ENCODE data around the gene RMRP. TPM values are rescaled to one million over a fixed set of nuclear protein-coding genes. Genes with fewer than 3 reads are reported as not detected.
A peak's percentile ranks its signal among the peaks of the same experiment; 100 is the strongest.

RMRP gene
- total RNA-seq, 2 experiments from 2014 or later, result 10,694 to 13,592 TPM

- intact Hi-C loops (cut with micrococcal nuclease), result no loop called here
- peak overlapping the region; percentile 70 for H3K27ac Mint-ChIP-seq
- peaks cover 2% of the 10 kb centered on the region for H3K27me3 Mint-ChIP-seq
- peaks cover 2% of the 10 kb centered on the region for H3K9me3 Mint-ChIP-seq
- no peak for DNase-seq
- peaks cover 41% of the 10 kb centered on the region for H3K36me3 Mint-ChIP-seq
- ChIA-PET CTCF (interaction anchor here (1.2 to 12.1 kb wide), 4 partner anchors 14 to 94 kb away, joined by 3 to 101 read pairs (median 14); partner anchors contain the start of genes CREB3 and TLN1), POLR2A (interaction anchor here (1.2 kb wide), 1 partner anchor 59 kb away, joined by 4 read pairs; no protein-coding TSS in a partner anchor)
- no peak overlapping the region for H3K4me3 Mint-ChIP-seq
- H3K4me1 Mint-ChIP-seq (ENCODE audit: low read depth), result peaks cover 68% of the 10 kb centered on the region
Observed at GRCh38 chr9:35662437-35662836, 4.6 kb upstream of the RMRP start.

- peak; percentile 33 for DNase-seq
- Mint-ChIP-seq H3K27ac (peak overlapping the region; percentile 70), H3K27me3 (peaks cover 2% of the 10 kb centered on the region), H3K36me3 (peaks cover 41% of the 10 kb centered on the region), H3K4me1 (ENCODE audit: low read depth) (peaks cover 74% of the 10 kb centered on the region), H3K9me3 (peaks cover 2% of the 10 kb centered on the region), H3K4me3 (peak overlapping the region; percentile 6)
- ChIA-PET CTCF (interaction anchor here (1.2 to 12.1 kb wide), 8 partner anchors 14 to 164 kb away, joined by 3 to 101 read pairs (median 12); partner anchors contain the start of genes CREB3 and TLN1), POLR2A (interaction anchor here (1.2 to 1.7 kb wide), 3 partner anchors 12 to 58 kb away, joined by 4 to 6 read pairs (median 4); no protein-coding TSS in a partner anchor)
- intact Hi-C loops (cut with micrococcal nuclease), result no loop called here
Observed at GRCh38 chr9:35661756-35662350, 4.0 kb upstream of the RMRP start.

- no peak overlapping the region for H3K4me3 Mint-ChIP-seq
- peaks cover 2% of the 10 kb centered on the region for H3K27me3 Mint-ChIP-seq
- POLR2A ChIA-PET, result interaction anchor here (1.2 to 1.7 kb wide), 3 partner anchors 11 to 57 kb away, joined by 4 to 6 read pairs (median 4); no protein-coding TSS in a partner anchor
- no peak for DNase-seq
- peak overlapping the region; percentile 60 for H3K27ac Mint-ChIP-seq
- peaks cover 41% of the 10 kb centered on the region for H3K36me3 Mint-ChIP-seq
- intact Hi-C loops (cut with micrococcal nuclease), result no loop called here
- peaks cover 2% of the 10 kb centered on the region for H3K9me3 Mint-ChIP-seq
- peaks cover 78% of the 10 kb centered on the region for H3K4me1 Mint-ChIP-seq (ENCODE audit: low read depth)
- CTCF ChIA-PET, result interaction anchor here (0.9 to 12.1 kb wide), 9 partner anchors 13 to 165 kb away, joined by 3 to 101 read pairs (median 7); partner anchors contain the start of genes CREB3, RGP1 and TLN1
Observed at GRCh38 chr9:35660966-35661415, 3.2 kb upstream of the RMRP start.

GRCh38 chr9:35659340-35659739 lies 1.5 kb upstream of the RMRP start:
- intact Hi-C loops (cut with micrococcal nuclease), result loop anchor here (2.0 to 5.0 kb wide), 4 partner anchors 38 to 587 kb away; partner anchors contain the start of genes HINT2, TESK1 and VCP
- Mint-ChIP-seq H3K36me3 (peaks cover 41% of the 10 kb centered on the region), H3K27me3 (peaks cover 2% of the 10 kb centered on the region), H3K4me1 (ENCODE audit: low read depth) (peaks cover 75% of the 10 kb centered on the region), H3K9me3 (peaks cover 2% of the 10 kb centered on the region), H3K27ac (peak overlapping the region; percentile 96), H3K4me3 (peak overlapping the region; percentile 86)
- ChIA-PET POLR2A (interaction anchor here (0.6 to 3.3 kb wide), 3 partner anchors 11 to 37 kb away, joined by 3 to 43 read pairs (median 3); no protein-coding TSS in a partner anchor), CTCF (interaction anchor here (0.6 to 12.1 kb wide), 17 partner anchors 11 to 131 kb away, joined by 3 to 101 read pairs (median 5); partner anchors contain the start of genes CREB3, TLN1 and TPM2)
- DNase-seq, result no peak

GRCh38 chr9:35658968-35659220 lies 1.1 kb upstream of the RMRP start:
- peak; percentile 42 for DNase-seq
- Mint-ChIP-seq H3K27me3 (peaks cover 2% of the 10 kb centered on the region), H3K36me3 (peaks cover 41% of the 10 kb centered on the region), H3K4me1 (ENCODE audit: low read depth) (peaks cover 72% of the 10 kb centered on the region), H3K27ac (peak overlapping the region; percentile 96), H3K4me3 (peak overlapping the region; percentile 86), H3K9me3 (peaks cover 2% of the 10 kb centered on the region)
- intact Hi-C loops (cut with micrococcal nuclease), result loop anchor here (2.0 to 5.0 kb wide), 4 partner anchors 38 to 587 kb away; partner anchors contain the start of genes HINT2, TESK1 and VCP
- ChIA-PET CTCF (interaction anchor here (0.6 to 12.1 kb wide), 19 partner anchors 11 to 131 kb away, joined by 3 to 101 read pairs (median 5); partner anchors contain the start of genes CD72, CREB3, TLN1 and TPM2), POLR2A (interaction anchor here (0.6 to 3.3 kb wide), 7 partner anchors 11 to 55 kb away, joined by 3 to 43 read pairs (median 3); no protein-coding TSS in a partner anchor)

- ChIA-PET POLR2A (interaction anchor here (0.6 to 3.3 kb wide), 11 partner anchors 10 to 98 kb away, joined by 3 to 43 read pairs (median 3); partner anchors contain the start of genes CREB3 and TLN1), CTCF (interaction anchor here (0.6 to 12.1 kb wide), 28 partner anchors 9 to 223 kb away, joined by 3 to 101 read pairs (median 4); partner anchors contain the start of genes CA9, CD72, CREB3 and GBA2)
- peak; percentile 85 for DNase-seq
- peak within 1 kb of the TSS; percentile 86 for H3K4me3 Mint-ChIP-seq
- peaks cover 68% of the 10 kb centered on the region for H3K4me1 Mint-ChIP-seq (ENCODE audit: low read depth)
- intact Hi-C loops (cut with micrococcal nuclease), result loop anchor here (2.0 to 5.0 kb wide), 4 partner anchors 39 to 586 kb away; partner anchors contain the start of genes HINT2, TESK1 and VCP
- peaks cover 2% of the 10 kb centered on the region for H3K9me3 Mint-ChIP-seq
- peaks cover 2% of the 10 kb centered on the region for H3K27me3 Mint-ChIP-seq
- peaks cover 40% of the 10 kb centered on the region for H3K36me3 Mint-ChIP-seq
- peak within 1 kb of the TSS; percentile 96 for H3K27ac Mint-ChIP-seq
Observed at GRCh38 chr9:35658137-35658967, 533 bp upstream of the RMRP start, which contains the start of gene CCDC107. Gene CCDC107 (plus strand): TSS chr9:35658292. CDS start chr9:35658380, 88 bp downstream.

GRCh38 chr9:35656831-35657545 lies 831 bp downstream of the RMRP start:
- peaks cover 61% of the 10 kb centered on the region for H3K4me1 Mint-ChIP-seq (ENCODE audit: low read depth)
- intact Hi-C loops (cut with micrococcal nuclease), result loop anchor here (1.0 to 5.0 kb wide), 5 partner anchors 8 to 585 kb away; partner anchors contain the start of genes CREB3, TLN1 and VCP
- POLR2A ChIA-PET, result interaction anchor here (0.7 to 3.3 kb wide), 6 partner anchors 9 to 75 kb away, joined by 3 to 43 read pairs (median 6); partner anchors contain the start of genes CREB3 and TLN1
- peaks cover 2% of the 10 kb centered on the region for H3K27me3 Mint-ChIP-seq
- no peak for DNase-seq
- H3K9me3 Mint-ChIP-seq, result peaks cover 2% of the 10 kb centered on the region
- CTCF ChIA-PET, result interaction anchor here (0.9 to 12.1 kb wide), 11 partner anchors 10 to 225 kb away, joined by 3 to 101 read pairs (median 8); partner anchors contain the start of genes CA9, CREB3, SPAG8 and TLN1
- peak overlapping the region; percentile 96 for H3K27ac Mint-ChIP-seq
- H3K36me3 Mint-ChIP-seq, result peaks cover 28% of the 10 kb centered on the region
- peak overlapping the region; percentile 86 for H3K4me3 Mint-ChIP-seq

- POLR2A ChIA-PET, result interaction anchor here (1.0 to 3.3 kb wide), 3 partner anchors 8 to 37 kb away, joined by 3 to 43 read pairs (median 4); no protein-coding TSS in a partner anchor
- H3K4me1 Mint-ChIP-seq (ENCODE audit: low read depth), result peaks cover 62% of the 10 kb centered on the region
- H3K36me3 Mint-ChIP-seq, result peaks cover 23% of the 10 kb centered on the region
- CTCF ChIA-PET, result interaction anchor here (1.3 to 12.1 kb wide), 4 partner anchors 9 to 73 kb away, joined by 3 to 101 read pairs (median 44); partner anchors contain the start of genes CREB3 and TLN1
- no peak for DNase-seq
- H3K9me3 Mint-ChIP-seq, result peaks cover 2% of the 10 kb centered on the region
- peak overlapping the region; percentile 5 for H3K4me3 Mint-ChIP-seq
- H3K27me3 Mint-ChIP-seq, result peaks cover 2% of the 10 kb centered on the region
- H3K27ac Mint-ChIP-seq, result peak overlapping the region; percentile 45
- intact Hi-C loops (cut with micrococcal nuclease), result loop anchor here (5.0 kb wide), 2 partner anchors 41 to 584 kb away; partner anchors contain the start of gene VCP
Observed at GRCh38 chr9:35656348-35656747, 1.5 kb downstream of the RMRP start.

- H3K4me1 Mint-ChIP-seq (ENCODE audit: low read depth), result peaks cover 51% of the 10 kb centered on the region
- H3K27ac Mint-ChIP-seq, result no peak overlapping the region
- POLR2A ChIA-PET, result no interaction called here
- H3K36me3 Mint-ChIP-seq, result peaks cover 13% of the 10 kb centered on the region
- intact Hi-C loops (cut with micrococcal nuclease), result no loop called here
- H3K27me3 Mint-ChIP-seq, result peaks cover 2% of the 10 kb centered on the region
- H3K4me3 Mint-ChIP-seq, result no peak overlapping the region
- H3K9me3 Mint-ChIP-seq, result peaks cover 2% of the 10 kb centered on the region
- CTCF ChIA-PET, result interaction anchor here (1.1 kb wide), 1 partner anchor 37 kb away, joined by 3 read pairs; no protein-coding TSS in a partner anchor
- DNase-seq, result no peak
Observed at GRCh38 chr9:35653611-35654010, 4.2 kb downstream of the RMRP start.

GRCh38 chr9:35652829-35653209 lies 5.0 kb downstream of the RMRP start:
- H3K36me3 Mint-ChIP-seq, result peaks cover 13% of the 10 kb centered on the region
- H3K4me1 Mint-ChIP-seq (ENCODE audit: low read depth), result peaks cover 57% of the 10 kb centered on the region
- H3K27ac Mint-ChIP-seq, result no peak overlapping the region
- POLR2A ChIA-PET, result no interaction called here
- H3K9me3 Mint-ChIP-seq, result peaks cover under 1% of the 10 kb centered on the region
- no peak overlapping the region for H3K4me3 Mint-ChIP-seq
- H3K27me3 Mint-ChIP-seq, result peaks cover under 1% of the 10 kb centered on the region
- intact Hi-C loops (cut with micrococcal nuclease), result no loop called here
- no peak for DNase-seq
- CTCF ChIA-PET, result no interaction called here
